Measurements from ENCODE around the gene HCFC1. TPM values are rescaled to one million over a fixed set of nuclear protein-coding genes. Genes with fewer than 3 reads are reported as not detected.
A peak's percentile ranks its signal among the peaks of the same experiment; 100 is the strongest.

HCFC1 gene
- total and polyA plus RNA-seq, 9 of the 15 experiments (the other 6 are each of a cell fraction or from before 2014, with no cell fraction given), result 2.8 to 133 (median 17.1) TPM

DNA sequence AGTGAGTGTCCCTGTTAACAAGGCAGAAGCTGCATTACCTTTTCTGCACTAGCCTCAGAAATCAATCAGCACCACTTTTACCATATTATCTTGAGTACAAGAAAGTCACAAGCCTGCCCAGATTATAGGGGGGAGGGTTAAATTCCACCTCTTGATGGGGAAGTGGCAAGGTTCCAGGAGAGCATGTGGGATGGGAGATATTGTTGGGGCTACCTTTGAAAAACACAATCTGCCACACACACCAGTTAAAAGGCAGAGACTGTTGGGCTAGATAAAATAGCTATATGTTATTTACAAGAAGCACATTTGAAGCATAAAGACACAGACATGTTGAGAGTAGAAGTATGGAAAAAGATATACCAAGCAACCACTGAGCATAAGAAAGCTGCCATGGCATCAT is 73.7 kb downstream of the HCFC1 start (continued):
- TF ChIP-seq, protein P1, sequence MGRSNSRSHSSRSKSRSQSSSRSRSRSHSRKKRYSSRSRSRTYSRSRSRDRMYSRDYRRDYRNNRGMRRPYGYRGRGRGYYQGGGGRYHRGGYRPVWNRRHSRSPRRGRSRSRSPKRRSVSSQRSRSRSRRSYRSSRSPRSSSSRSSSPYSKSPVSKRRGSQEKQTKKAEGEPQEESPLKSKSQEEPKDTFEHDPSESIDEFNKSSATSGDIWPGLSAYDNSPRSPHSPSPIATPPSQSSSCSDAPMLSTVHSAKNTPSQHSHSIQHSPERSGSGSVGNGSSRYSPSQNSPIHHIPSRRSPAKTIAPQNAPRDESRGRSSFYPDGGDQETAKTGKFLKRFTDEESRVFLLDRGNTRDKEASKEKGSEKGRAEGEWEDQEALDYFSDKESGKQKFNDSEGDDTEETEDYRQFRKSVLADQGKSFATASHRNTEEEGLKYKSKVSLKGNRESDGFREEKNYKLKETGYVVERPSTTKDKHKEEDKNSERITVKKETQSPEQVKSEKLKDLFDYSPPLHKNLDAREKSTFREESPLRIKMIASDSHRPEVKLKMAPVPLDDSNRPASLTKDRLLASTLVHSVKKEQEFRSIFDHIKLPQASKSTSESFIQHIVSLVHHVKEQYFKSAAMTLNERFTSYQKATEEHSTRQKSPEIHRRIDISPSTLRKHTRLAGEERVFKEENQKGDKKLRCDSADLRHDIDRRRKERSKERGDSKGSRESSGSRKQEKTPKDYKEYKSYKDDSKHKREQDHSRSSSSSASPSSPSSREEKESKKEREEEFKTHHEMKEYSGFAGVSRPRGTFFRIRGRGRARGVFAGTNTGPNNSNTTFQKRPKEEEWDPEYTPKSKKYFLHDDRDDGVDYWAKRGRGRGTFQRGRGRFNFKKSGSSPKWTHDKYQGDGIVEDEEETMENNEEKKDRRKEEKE (IDR thresholded peaks at IDR 0.05; ENCODE audit: borderline replicate concordance in 1 of 2, control insufficient read depth in 1 of 2, low read depth in 2 of 2, low read length in 1 of 2), result no peak
- TF ChIP-seq, protein P2, sequence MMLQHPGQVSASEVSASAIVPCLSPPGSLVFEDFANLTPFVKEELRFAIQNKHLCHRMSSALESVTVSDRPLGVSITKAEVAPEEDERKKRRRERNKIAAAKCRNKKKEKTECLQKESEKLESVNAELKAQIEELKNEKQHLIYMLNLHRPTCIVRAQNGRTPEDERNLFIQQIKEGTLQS (IDR thresholded peaks at IDR 0.05), result peak; percentile 43; the same call in 1 of the 2 replicates
- TF ChIP-seq, protein P2 (CRISPR knock-in tag; conservative IDR thresholded peaks at IDR 0.05), result no peak
- TF ChIP-seq ZNF764 (CRISPR knock-in tag; IDR thresholded peaks at IDR 0.05; ENCODE audit: low read depth) (no peak), CC2D1A (IDR thresholded peaks at IDR 0.05) (peak; percentile 99), TCFL5 (CRISPR knock-in tag; conservative IDR thresholded peaks at IDR 0.05) (peak; percentile 40; the same call in 1 of the 2 replicates), SMC3 (conservative IDR thresholded peaks at IDR 0.05; ENCODE audit: insufficient read depth, low read depth, low read length) (no peak), PHB (CRISPR knock-in tag; IDR thresholded peaks at IDR 0.05) (no peak), NR2C1 (IDR thresholded peaks at IDR 0.05) (peak; percentile 40; the same call in 1 of the 2 replicates), NR2C1 (tag; IDR thresholded peaks at IDR 0.05) (peak; percentile 53; the same call in 1 of the 2 replicates), CHD1 (IDR thresholded peaks at IDR 0.05; ENCODE audit: low read length) (no peak), HNRNPK (IDR thresholded peaks at IDR 0.05; ENCODE audit: low read depth, low read length, poor library complexity, severe bottlenecking) (no peak), FOXK1 (CRISPR knock-in tag; IDR thresholded peaks at IDR 0.05; ENCODE audit: borderline replicate concordance) (no peak), SMARCA5 (IDR thresholded peaks at IDR 0.05) (no peak), PHB2 (IDR thresholded peaks at IDR 0.05; ENCODE audit: low read depth) (peak; percentile 98)
- TF ChIP-seq, protein P3, sequence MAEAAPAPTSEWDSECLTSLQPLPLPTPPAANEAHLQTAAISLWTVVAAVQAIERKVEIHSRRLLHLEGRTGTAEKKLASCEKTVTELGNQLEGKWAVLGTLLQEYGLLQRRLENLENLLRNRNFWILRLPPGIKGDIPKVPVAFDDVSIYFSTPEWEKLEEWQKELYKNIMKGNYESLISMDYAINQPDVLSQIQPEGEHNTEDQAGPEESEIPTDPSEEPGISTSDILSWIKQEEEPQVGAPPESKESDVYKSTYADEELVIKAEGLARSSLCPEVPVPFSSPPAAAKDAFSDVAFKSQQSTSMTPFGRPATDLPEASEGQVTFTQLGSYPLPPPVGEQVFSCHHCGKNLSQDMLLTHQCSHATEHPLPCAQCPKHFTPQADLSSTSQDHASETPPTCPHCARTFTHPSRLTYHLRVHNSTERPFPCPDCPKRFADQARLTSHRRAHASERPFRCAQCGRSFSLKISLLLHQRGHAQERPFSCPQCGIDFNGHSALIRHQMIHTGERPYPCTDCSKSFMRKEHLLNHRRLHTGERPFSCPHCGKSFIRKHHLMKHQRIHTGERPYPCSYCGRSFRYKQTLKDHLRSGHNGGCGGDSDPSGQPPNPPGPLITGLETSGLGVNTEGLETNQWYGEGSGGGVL (CRISPR knock-in tag; IDR thresholded peaks at IDR 0.05), result no peak
- TF ChIP-seq, protein P4, sequence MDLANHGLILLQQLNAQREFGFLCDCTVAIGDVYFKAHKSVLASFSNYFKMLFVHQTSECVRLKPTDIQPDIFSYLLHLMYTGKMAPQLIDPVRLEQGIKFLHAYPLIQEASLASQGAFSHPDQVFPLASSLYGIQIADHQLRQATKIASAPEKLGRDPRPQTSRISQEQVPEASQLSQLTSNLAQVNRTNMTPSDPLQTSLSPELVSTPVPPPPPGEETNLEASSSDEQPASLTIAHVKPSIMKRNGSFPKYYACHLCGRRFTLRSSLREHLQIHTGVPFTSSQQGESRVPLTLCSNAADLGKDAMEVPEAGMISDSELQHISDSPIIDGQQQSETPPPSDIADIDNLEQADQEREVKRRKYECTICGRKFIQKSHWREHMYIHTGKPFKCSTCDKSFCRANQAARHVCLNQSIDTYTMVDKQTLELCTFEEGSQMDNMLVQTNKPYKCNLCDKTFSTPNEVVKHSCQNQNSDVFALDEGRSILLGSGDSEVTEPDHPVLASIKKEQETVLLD (IDR thresholded peaks at IDR 0.05), result no peak
- TF ChIP-seq, protein P5, sequence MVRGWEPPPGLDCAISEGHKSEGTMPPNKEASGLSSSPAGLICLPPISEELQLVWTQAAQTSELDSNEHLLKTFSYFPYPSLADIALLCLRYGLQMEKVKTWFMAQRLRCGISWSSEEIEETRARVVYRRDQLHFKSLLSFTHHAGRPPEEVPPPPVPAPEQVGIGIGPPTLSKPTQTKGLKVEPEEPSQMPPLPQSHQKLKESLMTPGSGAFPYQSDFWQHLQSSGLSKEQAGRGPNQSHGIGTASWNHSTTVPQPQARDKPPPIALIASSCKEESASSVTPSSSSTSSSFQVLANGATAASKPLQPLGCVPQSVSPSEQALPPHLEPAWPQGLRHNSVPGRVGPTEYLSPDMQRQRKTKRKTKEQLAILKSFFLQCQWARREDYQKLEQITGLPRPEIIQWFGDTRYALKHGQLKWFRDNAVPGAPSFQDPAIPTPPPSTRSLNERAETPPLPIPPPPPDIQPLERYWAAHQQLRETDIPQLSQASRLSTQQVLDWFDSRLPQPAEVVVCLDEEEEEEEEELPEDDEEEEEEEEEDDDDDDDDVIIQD (CRISPR knock-in tag; IDR thresholded peaks at IDR 0.05), result no peak
- TF ChIP-seq, protein P6, sequence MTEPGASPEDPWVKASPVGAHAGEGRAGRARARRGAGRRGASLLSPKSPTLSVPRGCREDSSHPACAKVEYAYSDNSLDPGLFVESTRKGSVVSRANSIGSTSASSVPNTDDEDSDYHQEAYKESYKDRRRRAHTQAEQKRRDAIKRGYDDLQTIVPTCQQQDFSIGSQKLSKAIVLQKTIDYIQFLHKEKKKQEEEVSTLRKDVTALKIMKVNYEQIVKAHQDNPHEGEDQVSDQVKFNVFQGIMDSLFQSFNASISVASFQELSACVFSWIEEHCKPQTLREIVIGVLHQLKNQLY (CRISPR knock-in tag; conservative IDR thresholded peaks at IDR 0.05), result no peak
